ENCODE results near the gene GLB1L2. TPM values are rescaled to one million over a fixed set of nuclear protein-coding genes. Genes with fewer than 3 reads are reported as not detected.

Gene GLB1L2
- total RNA-seq, 1 experiment from 2014 or later = 27.1 TPM

- POLR2A ChIA-PET = no interaction called here
- no peak for ATAC-seq
- CTCF ChIA-PET = no interaction called here
- Histone ChIP-seq H3K9me3 (ENCODE audit: control insufficient read depth in 1 of 2, insufficient read depth in 1 of 2, low read depth in 1 of 2, low read length in 2 of 2) (no peaks in the 10 kb centered on the region), H3K9me2 (ENCODE audit: insufficient read depth) (no peaks in the 10 kb centered on the region), H3K4me1 (ENCODE audit: control insufficient read depth in 1 of 2, insufficient read depth in 2 of 2, low read length in 2 of 2) (no peaks in the 10 kb centered on the region), H3K4me3 (replicated peaks in 1 of 2; ENCODE audit: low read depth in 1 of 2, low read length in 2 of 2) (no peak overlapping the region), H3K27me3 (ENCODE audit: insufficient read depth, low read length) (peaks cover 11% of the 10 kb centered on the region; the same call in 1 of the 2 replicates), H2AFZ (ENCODE audit: low read depth, low read length, poor library complexity, severe bottlenecking) (no peak overlapping the region), H4K20me1 (ENCODE audit: insufficient read depth) (no peaks in the 10 kb centered on the region), H3K4me2 (ENCODE audit: low read length) (no peak overlapping the region), H3K79me2 (ENCODE audit: insufficient read depth, low read length) (no peaks in the 10 kb centered on the region), H3K36me3 (ENCODE audit: control insufficient read depth in 1 of 2, insufficient read depth in 2 of 2, low read length in 2 of 2) (no peaks in the 10 kb centered on the region), H3K9ac (ENCODE audit: low read length) (no peak overlapping the region), H3K27ac (ENCODE audit: low read depth, low read length) (no peak overlapping the region)
- intact Hi-C loops (cut with micrococcal nuclease) = no loop called here
- no TSS peak for BruUV-seq (replicated peaks)
- RAD21 ChIA-PET (ENCODE audit: low non-redundant PET in 1 of 2, low total read pairs in 2 of 2, uncharacterized antibody in 2 of 2, unreplicated experiment in 2 of 2) = no interaction called here
- no peak for DNase-seq (ENCODE audit: low read depth, low spot score)
- TF ChIP-seq YY1 (IDR thresholded peaks at IDR 0.05; ENCODE audit: extremely low read depth, insufficient replicate concordance, low read depth, low read length) (no peak), SP1 (IDR thresholded peaks at IDR 0.05; ENCODE audit: low read depth) (no peak), CBX3 (IDR thresholded peaks at IDR 0.05; ENCODE audit: low read depth) (no peak), ZNF274 (IDR thresholded peaks at IDR 0.05; ENCODE audit: low read depth, low read length) (no peak), RAD21 (IDR thresholded peaks at IDR 0.05; ENCODE audit: low read depth) (no peak), TCF7L2 (IDR thresholded peaks at IDR 0.05; ENCODE audit: borderline replicate concordance, extremely low read depth, insufficient read depth, insufficient read length) (no peak), EZH2 (IDR thresholded peaks at IDR 0.05) (no peak), ZFX (IDR thresholded peaks at IDR 0.05) (no peak), SRF (IDR thresholded peaks at IDR 0.05; ENCODE audit: low read depth) (no peak), SIN3A (IDR thresholded peaks at IDR 0.05; ENCODE audit: low read depth) (no peak), EGR1 (IDR thresholded peaks at IDR 0.05; ENCODE audit: low read depth) (no peak), POLR2A (IDR thresholded peaks at IDR 0.05; ENCODE audit: borderline replicate concordance, extremely low read depth, insufficient read depth, insufficient read length) (no peak), JUND (IDR thresholded peaks at IDR 0.05) (no peak), CEBPB (IDR thresholded peaks at IDR 0.05; ENCODE audit: low read depth) (no peak), ELF1 (IDR thresholded peaks at IDR 0.05; ENCODE audit: borderline replicate concordance, low read depth) (no peak)
- TF ChIP-seq, protein P1, sequence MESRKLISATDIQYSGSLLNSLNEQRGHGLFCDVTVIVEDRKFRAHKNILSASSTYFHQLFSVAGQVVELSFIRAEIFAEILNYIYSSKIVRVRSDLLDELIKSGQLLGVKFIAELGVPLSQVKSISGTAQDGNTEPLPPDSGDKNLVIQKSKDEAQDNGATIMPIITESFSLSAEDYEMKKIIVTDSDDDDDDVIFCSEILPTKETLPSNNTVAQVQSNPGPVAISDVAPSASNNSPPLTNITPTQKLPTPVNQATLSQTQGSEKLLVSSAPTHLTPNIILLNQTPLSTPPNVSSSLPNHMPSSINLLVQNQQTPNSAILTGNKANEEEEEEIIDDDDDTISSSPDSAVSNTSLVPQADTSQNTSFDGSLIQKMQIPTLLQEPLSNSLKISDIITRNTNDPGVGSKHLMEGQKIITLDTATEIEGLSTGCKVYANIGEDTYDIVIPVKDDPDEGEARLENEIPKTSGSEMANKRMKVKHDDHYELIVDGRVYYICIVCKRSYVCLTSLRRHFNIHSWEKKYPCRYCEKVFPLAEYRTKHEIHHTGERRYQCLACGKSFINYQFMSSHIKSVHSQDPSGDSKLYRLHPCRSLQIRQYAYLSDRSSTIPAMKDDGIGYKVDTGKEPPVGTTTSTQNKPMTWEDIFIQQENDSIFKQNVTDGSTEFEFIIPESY (IDR thresholded peaks at IDR 0.05; ENCODE audit: extremely low read depth, insufficient replicate concordance, low read length) = no peak
- TF ChIP-seq, protein P2, sequence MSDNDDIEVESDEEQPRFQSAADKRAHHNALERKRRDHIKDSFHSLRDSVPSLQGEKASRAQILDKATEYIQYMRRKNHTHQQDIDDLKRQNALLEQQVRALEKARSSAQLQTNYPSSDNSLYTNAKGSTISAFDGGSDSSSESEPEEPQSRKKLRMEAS (IDR thresholded peaks at IDR 0.05) = no peak
- TF ChIP-seq, protein P3, sequence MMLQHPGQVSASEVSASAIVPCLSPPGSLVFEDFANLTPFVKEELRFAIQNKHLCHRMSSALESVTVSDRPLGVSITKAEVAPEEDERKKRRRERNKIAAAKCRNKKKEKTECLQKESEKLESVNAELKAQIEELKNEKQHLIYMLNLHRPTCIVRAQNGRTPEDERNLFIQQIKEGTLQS (IDR thresholded peaks at IDR 0.05) = no peak
Observed at GRCh38 chr11:134407923-134408322, 76.1 kb downstream of the GLB1L2 start.

Data from HCT116 (cell line).